BJ (cell line): ENCODE measurements around the gene ZDHHC8. TPM values are rescaled to one million over a fixed set of nuclear protein-coding genes. Genes with fewer than 3 reads are reported as not detected.

ENCODE experiments used
- CTCF ChIA-PET: fragments of 350-600 bp; formaldehyde crosslinking; extraction: SDS; loops from one replicate; lab custom pipeline; 2021; ENCODE audit warnings: antibody characterized with exemption, inconsistent platforms; lab: Yijun Ruan, JAX
- POLR2A ChIA-PET: fragments of 300-600 bp; sonication (Branson Sonifier 250); formaldehyde crosslinking; extraction: SDS; loops from one replicate; lab custom pipeline; 2021; ENCODE audit warnings: antibody characterized with exemption; lab: Charles Lee
- DNase-seq: peaks from one replicate; pipeline ENCODE4 v3.0.0-alpha.2; 2011; ENCODE audit warnings: low read depth
- H3K27me3 ChIP-seq: 2 replicates; pipeline ENCODE4 v1.6.0; 2011; ENCODE audit warnings: low read length; ENCODE audit not compliant: control insufficient read depth, insufficient read depth
- H3K36me3 ChIP-seq: 2 replicates; pipeline ENCODE4 v1.5.1; 2011; ENCODE audit warnings: low read length; ENCODE audit not compliant: control insufficient read depth, insufficient read depth
- H3K4me3 ChIP-seq: 2 replicates; pipeline ENCODE4 v1.5.1; 2011; ENCODE audit warnings: low read depth, mild to moderate bottlenecking, control low read depth, low read length
- polyA plus RNA-seq: library from polyadenylated mRNA; depleted of rRNA; stranded (reverse); fragments of >200 nt; gene quantifications from 2 replicates; pipeline ENCODE4 v1.2.3, GENCODE V29; 2011
- TF ChIP-seq, protein P1 (sequence below): IDR thresholded peaks from 2 replicates; pipeline ENCODE4 v1.5.1; 2011; ENCODE audit warnings: low read depth, mild to moderate bottlenecking, control low read depth, inconsistent platforms, low read length, moderate library complexity; ENCODE audit not compliant: insufficient read depth

Gene ZDHHC8
- polyA plus RNA-seq, 1 experiment = 32.2 TPM

DNA sequence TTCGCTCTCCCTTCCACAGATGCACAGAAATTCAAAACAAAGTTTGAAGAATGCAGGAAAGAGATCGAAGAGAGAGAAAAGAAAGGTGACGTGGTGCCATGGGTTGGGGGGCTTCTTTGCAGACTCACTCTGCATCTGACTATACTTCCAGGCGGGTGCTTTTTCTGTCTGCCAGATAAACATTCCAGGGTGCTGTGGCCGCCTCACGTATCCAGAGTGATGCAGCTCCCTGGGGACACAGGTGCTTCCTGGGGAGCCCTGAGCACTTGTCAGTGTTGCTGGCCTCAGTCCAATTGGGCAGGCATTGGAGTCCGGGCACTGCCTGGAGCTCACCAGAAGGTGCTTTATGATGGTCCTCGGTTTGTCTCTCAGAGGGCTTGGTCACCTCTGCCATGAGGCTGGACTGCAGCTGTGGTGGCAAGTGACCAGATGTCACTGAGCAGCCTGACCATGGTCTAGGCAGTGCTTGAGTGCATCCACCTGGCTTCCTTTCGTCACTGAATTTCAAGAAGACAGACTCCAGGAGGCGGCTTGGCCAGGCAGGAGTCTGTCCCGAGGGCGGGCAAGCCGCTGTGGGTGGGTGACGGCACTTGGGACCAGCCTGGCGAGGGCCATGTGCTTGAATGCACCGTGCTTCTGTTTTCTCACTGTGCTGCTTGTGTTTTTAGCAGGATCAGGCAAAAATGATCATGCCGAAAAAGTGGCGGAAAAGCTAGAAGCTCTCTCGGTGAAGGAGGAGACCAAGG, 5.1 kb upstream of the ZDHHC8 start:
- no peak for DNase-seq
- CTCF ChIA-PET = no interaction called here
- TF ChIP-seq, protein P1, sequence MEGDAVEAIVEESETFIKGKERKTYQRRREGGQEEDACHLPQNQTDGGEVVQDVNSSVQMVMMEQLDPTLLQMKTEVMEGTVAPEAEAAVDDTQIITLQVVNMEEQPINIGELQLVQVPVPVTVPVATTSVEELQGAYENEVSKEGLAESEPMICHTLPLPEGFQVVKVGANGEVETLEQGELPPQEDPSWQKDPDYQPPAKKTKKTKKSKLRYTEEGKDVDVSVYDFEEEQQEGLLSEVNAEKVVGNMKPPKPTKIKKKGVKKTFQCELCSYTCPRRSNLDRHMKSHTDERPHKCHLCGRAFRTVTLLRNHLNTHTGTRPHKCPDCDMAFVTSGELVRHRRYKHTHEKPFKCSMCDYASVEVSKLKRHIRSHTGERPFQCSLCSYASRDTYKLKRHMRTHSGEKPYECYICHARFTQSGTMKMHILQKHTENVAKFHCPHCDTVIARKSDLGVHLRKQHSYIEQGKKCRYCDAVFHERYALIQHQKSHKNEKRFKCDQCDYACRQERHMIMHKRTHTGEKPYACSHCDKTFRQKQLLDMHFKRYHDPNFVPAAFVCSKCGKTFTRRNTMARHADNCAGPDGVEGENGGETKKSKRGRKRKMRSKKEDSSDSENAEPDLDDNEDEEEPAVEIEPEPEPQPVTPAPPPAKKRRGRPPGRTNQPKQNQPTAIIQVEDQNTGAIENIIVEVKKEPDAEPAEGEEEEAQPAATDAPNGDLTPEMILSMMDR = no peak
- Histone ChIP-seq H3K4me3 (no peak overlapping the region), H3K36me3 (peaks cover 27% of the 10 kb centered on the region), H3K27me3 (no peaks in the 10 kb centered on the region)
- POLR2A ChIA-PET = no interaction called here

DNA sequence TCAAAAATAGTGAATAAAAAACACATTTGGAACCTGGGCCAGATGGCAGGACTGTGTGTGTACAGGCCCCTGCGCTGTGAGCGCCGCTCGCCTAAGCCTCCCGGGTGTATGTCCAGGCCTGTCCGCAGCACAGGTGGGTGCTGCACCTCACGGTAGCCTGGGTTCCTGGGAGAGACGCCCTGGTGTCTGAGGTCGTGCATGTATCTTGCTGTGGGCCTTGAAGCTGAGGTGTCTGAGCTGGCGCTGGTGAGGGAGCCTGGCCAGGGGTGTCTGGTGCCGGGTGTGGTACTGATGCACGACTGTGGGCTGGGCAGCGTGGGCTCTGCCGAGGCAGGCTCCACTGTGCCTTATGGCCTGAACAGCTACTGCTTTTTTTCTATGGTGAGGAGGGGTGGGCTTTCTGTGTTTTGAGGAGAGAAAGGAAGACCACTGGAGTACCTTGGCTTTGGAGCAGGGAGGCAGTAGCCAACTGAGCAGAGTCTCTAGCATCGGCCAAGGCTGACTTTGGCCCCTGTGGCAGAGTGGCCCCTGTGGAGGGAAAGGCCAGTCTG, 4.2 kb upstream of the ZDHHC8 start:
- Histone ChIP-seq H3K36me3 (peaks cover 26% of the 10 kb centered on the region), H3K4me3 (no peak overlapping the region), H3K27me3 (no peaks in the 10 kb centered on the region)
- TF ChIP-seq, protein P1 = no peak
- no peak for DNase-seq
- ChIA-PET POLR2A (no interaction called here), CTCF (no interaction called here)

- TF ChIP-seq, protein P1 = no peak
- no peak for DNase-seq
- POLR2A ChIA-PET = no interaction called here
- Histone ChIP-seq H3K27me3 (no peaks in the 10 kb centered on the region), H3K36me3 (peaks cover 23% of the 10 kb centered on the region), H3K4me3 (no peak overlapping the region)
- CTCF ChIA-PET = interaction anchor here (2.0 kb wide), 1 partner anchor 10 kb away, joined by 5 read pairs; no protein-coding TSS in a partner anchor
Measured at GRCh38 chr22:20127869-20128618, 3.6 kb upstream of the ZDHHC8 start.

DNA sequence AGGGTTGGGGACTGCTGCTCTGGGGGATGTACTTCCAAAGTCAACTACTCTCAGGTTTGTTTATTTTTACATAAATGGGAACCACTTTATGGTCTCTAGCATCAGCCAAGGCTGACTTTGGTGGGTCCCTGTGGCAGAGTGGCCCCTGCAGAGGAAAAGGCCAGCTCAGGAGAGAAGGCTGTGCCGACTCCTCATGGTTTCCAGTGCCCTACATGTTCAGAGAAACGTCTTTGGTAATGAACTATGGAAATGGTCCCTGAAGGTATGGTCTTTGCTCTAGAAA, 3.0 kb upstream of the ZDHHC8 start:
- no peak for DNase-seq
- ChIA-PET CTCF (interaction anchor here (1.1 to 2.0 kb wide), 2 partner anchors 10 to 164 kb away, joined by 3 to 5 read pairs; no protein-coding TSS in a partner anchor), POLR2A (no interaction called here)
- no peaks in the 10 kb centered on the region for H3K27me3 ChIP-seq
- TF ChIP-seq, protein P1 = no peak
- H3K4me3 ChIP-seq = no peak overlapping the region
- H3K36me3 ChIP-seq = peaks cover 23% of the 10 kb centered on the region
